ENCODE measurements around the gene RPTOR.

Gene RPTOR

GRCh38 chr17:80544655-80545498 lies at the start of gene RPTOR:
Gene RPTOR, plus strand, starts transcription at chr17:80544838. Its CDS starts 792 bp downstream, at chr17:80545630.
- peak; percentile 96 for DNase-seq (ENCODE audit: low spot score)
- no peak for TF ChIP-seq CTCF (IDR thresholded peaks at IDR 0.05; ENCODE audit: borderline replicate concordance, control extremely low read depth, extremely low read depth, insufficient read depth, missing control alignments)
- in situ Hi-C loops (cut with MboI; ENCODE audit: low sequenced_read_pairs, unreplicated experiment) = no loop called here

GRCh38 chr17:80497726-80498241 lies 46.9 kb upstream of the RPTOR start:
- no peak for DNase-seq (ENCODE audit: low spot score)
- TF ChIP-seq CTCF (IDR thresholded peaks at IDR 0.05; ENCODE audit: borderline replicate concordance, control extremely low read depth, extremely low read depth, insufficient read depth, missing control alignments) = no peak
- in situ Hi-C loops (cut with MboI; ENCODE audit: low sequenced_read_pairs, unreplicated experiment) = no loop called here

GRCh38 chr17:80498242-80498919 lies 46.3 kb upstream of the RPTOR start:
- no peak for TF ChIP-seq CTCF (IDR thresholded peaks at IDR 0.05; ENCODE audit: borderline replicate concordance, control extremely low read depth, extremely low read depth, insufficient read depth, missing control alignments)
- no peak for DNase-seq (ENCODE audit: low spot score)
- in situ Hi-C loops (cut with MboI; ENCODE audit: low sequenced_read_pairs, unreplicated experiment) = no loop called here

GRCh38 chr17:80498920-80499410 lies 45.7 kb upstream of the RPTOR start:
- no peak for TF ChIP-seq CTCF (IDR thresholded peaks at IDR 0.05; ENCODE audit: borderline replicate concordance, control extremely low read depth, extremely low read depth, insufficient read depth, missing control alignments)
- DNase-seq (ENCODE audit: low spot score) = no peak
- in situ Hi-C loops (cut with MboI; ENCODE audit: low sequenced_read_pairs, unreplicated experiment) = no loop called here

GRCh38 chr17:80499560-80499959 lies 45.1 kb upstream of the RPTOR start:
- no peak for DNase-seq (ENCODE audit: low spot score)
- TF ChIP-seq CTCF (IDR thresholded peaks at IDR 0.05; ENCODE audit: borderline replicate concordance, control extremely low read depth, extremely low read depth, insufficient read depth, missing control alignments) = no peak
- in situ Hi-C loops (cut with MboI; ENCODE audit: low sequenced_read_pairs, unreplicated experiment) = no loop called here

GRCh38 chr17:80499961-80500665 lies 44.5 kb upstream of the RPTOR start:
- no peak for DNase-seq (ENCODE audit: low spot score)
- in situ Hi-C loops (cut with MboI; ENCODE audit: low sequenced_read_pairs, unreplicated experiment) = no loop called here
- TF ChIP-seq CTCF (IDR thresholded peaks at IDR 0.05; ENCODE audit: borderline replicate concordance, control extremely low read depth, extremely low read depth, insufficient read depth, missing control alignments) = no peak

Data from GM13976 (cell line).